T follicular helper cell (primary cell): ENCODE results near the gene SLC26A1.

Source experiments
- DNase-seq: peaks from one replicate; pipeline ENCODE4 v3.0.0-alpha.2; 2020; ENCODE audit warnings: low read depth
- total RNA-seq, 2 experiments: gene quantifications; one replicate each; lab custom pipeline; 2026; lab: John Stamatoyannopoulos, UW

SLC26A1 gene
- 0.04 to 0.18 reads per million in 2 experiments for total RNA-seq

GRCh38 chr4:993111-994029, at the start of gene SLC26A1:
Gene SLC26A1, minus strand, starts transcription at chr4:993404. Its CDS starts 1,701 bp downstream, at chr4:991703.
- no peak for DNase-seq

GRCh38 chr4:1042352-1043055, 49.3 kb upstream of the SLC26A1 start:
- DNase-seq, result no peak

GRCh38 chr4:1041936-1042330, 48.7 kb upstream of the SLC26A1 start:
- no peak for DNase-seq

GRCh38 chr4:1041147-1041935, 48.1 kb upstream of the SLC26A1 start:
- DNase-seq, result no peak

- no peak for DNase-seq
Measured at GRCh38 chr4:1040344-1041146, 47.3 kb upstream of the SLC26A1 start.

GRCh38 chr4:1039493-1040343, 46.5 kb upstream of the SLC26A1 start:
- no peak for DNase-seq

- no peak for DNase-seq
Measured at GRCh38 chr4:1038948-1039492, 45.8 kb upstream of the SLC26A1 start.

- DNase-seq, result no peak
Measured at GRCh38 chr4:1036976-1037810, 44.0 kb upstream of the SLC26A1 start.

- no peak for DNase-seq
Measured at GRCh38 chr4:1036095-1036494, 42.9 kb upstream of the SLC26A1 start.

GRCh38 chr4:1035510-1035909, 42.3 kb upstream of the SLC26A1 start:
- no peak for DNase-seq

- DNase-seq, result no peak
Measured at GRCh38 chr4:1033840-1034551, 40.8 kb upstream of the SLC26A1 start.

- DNase-seq, result no peak
Measured at GRCh38 chr4:1032861-1033260, 39.7 kb upstream of the SLC26A1 start.

- no peak for DNase-seq
Measured at GRCh38 chr4:1031956-1032795, 39.0 kb upstream of the SLC26A1 start.

GRCh38 chr4:1031346-1031745, 38.1 kb upstream of the SLC26A1 start:
- no peak for DNase-seq

- DNase-seq, result no peak
Measured at GRCh38 chr4:1030559-1030958, 37.4 kb upstream of the SLC26A1 start.

GRCh38 chr4:1030031-1030430, 36.8 kb upstream of the SLC26A1 start:
- DNase-seq, result no peak

GRCh38 chr4:1029529-1029928, 36.3 kb upstream of the SLC26A1 start:
- DNase-seq, result no peak
